ENCODE measurements around the gene RAB1A. TPM values are rescaled to one million over a fixed set of nuclear protein-coding genes. Genes with fewer than 3 reads are reported as not detected.

The RAB1A gene
- total and polyA plus RNA-seq, 5 donors from 2014 or later = 50.4 to 79.3 (median 60.1) TPM

Other genes starting within 250 kb of the RAB1A start
- 22.1 TPM for gene SLC1A4, start 140.7 kb downstream of the RAB1A start, total RNA-seq
- 10 to 100 TPM in 3 of 4 donors, 1 to 10 TPM in 1; 8.1 to 18.4 (median 12.6) TPM for gene SLC1A4, start 140.7 kb downstream of the RAB1A start, polyA plus RNA-seq
- 18.8 TPM for gene CEP68, start 73.7 kb downstream of the RAB1A start, total RNA-seq
- gene CEP68, start 73.7 kb downstream of the RAB1A start, polyA plus RNA-seq = 10 to 100 TPM; 19.9 to 27.8 (median 26.7) TPM
- gene ACTR2, start 97.7 kb upstream of the RAB1A start, total RNA-seq = 275 TPM
- gene ACTR2, start 97.7 kb upstream of the RAB1A start, polyA plus RNA-seq = 100 to 1,000 TPM; 287 to 324 (median 309) TPM

Measured in CD4-positive, CD25-positive, alpha-beta regulatory T cell (primary cell).